Fibroblast of lung (primary cell): ENCODE data around the gene HUNK. TPM values are rescaled to one million over a fixed set of nuclear protein-coding genes. Genes with fewer than 3 reads are reported as not detected.

Experiments used
- DNase-seq, 2 donors: peaks; one replicate each; pipeline versions ENCODE4 v3.0.0 to v3.0.0-alpha.2; 2010; ENCODE audit warnings: low read depth in 2 of 2
- H2AFZ ChIP-seq: 2 replicates; pipeline ENCODE4 v1.5.1; 2012; ENCODE audit warnings: low read length, control low read depth, inconsistent platforms
- H3K27ac ChIP-seq: 2 replicates; pipeline ENCODE4 v1.5.1; 2011; ENCODE audit warnings: low read length, control low read depth; ENCODE audit not compliant: insufficient read depth
- H3K27me3 ChIP-seq: 2 replicates; pipeline ENCODE4 v1.5.1; 2011; ENCODE audit warnings: mild to moderate bottlenecking, low read length; ENCODE audit not compliant: control insufficient read depth, insufficient read depth
- H3K36me3 ChIP-seq: 2 replicates; pipeline ENCODE4 v1.5.1; 2011; ENCODE audit warnings: low read length; ENCODE audit not compliant: control insufficient read depth, insufficient read depth
- H3K4me1 ChIP-seq: 2 replicates; pipeline ENCODE4 v1.5.1; 2011; ENCODE audit warnings: low read length; ENCODE audit not compliant: control insufficient read depth, insufficient read depth; ENCODE audit errors: extremely low read depth
- H3K4me2 ChIP-seq: 2 replicates; pipeline ENCODE4 v1.5.1; 2011; ENCODE audit warnings: low read length, control low read depth; ENCODE audit not compliant: insufficient read depth; ENCODE audit errors: extremely low read depth
- H3K4me3 ChIP-seq, 4 experiments: fragments of 200-600 bp in 1 of 4; sonication (generic) in 1 of 4; replicated peaks in 1 of 4; 2 replicates each; pipeline ENCODE4 v1.5.1; 2011 to 2016; ENCODE audit warnings: low read length in 4 of 4, low read depth in 3 of 4, mild to moderate bottlenecking in 3 of 4, control low read depth in 2 of 4, inconsistent platforms in 1 of 4, mixed read lengths in 1 of 4; ENCODE audit not compliant: insufficient read depth in 1 of 4; ENCODE audit errors: control extremely low read depth in 1 of 4
- H3K79me2 ChIP-seq: 2 replicates; pipeline ENCODE4 v1.5.1; 2012; ENCODE audit warnings: mild to moderate bottlenecking, low read length, inconsistent platforms; ENCODE audit not compliant: control insufficient read depth, insufficient read depth
- H3K9ac ChIP-seq: 2 replicates; pipeline ENCODE4 v1.5.1; 2011; ENCODE audit warnings: mild to moderate bottlenecking, low read length, control low read depth; ENCODE audit not compliant: insufficient read depth
- H3K9me3 ChIP-seq: 2 replicates; pipeline ENCODE4 v1.5.1; 2012; ENCODE audit warnings: low read depth, low read length; ENCODE audit not compliant: control insufficient read depth, insufficient read depth
- H4K20me1 ChIP-seq: 2 replicates; pipeline ENCODE4 v1.5.1; 2011; ENCODE audit warnings: low read length; ENCODE audit not compliant: control insufficient read depth, insufficient read depth; ENCODE audit errors: extremely low read depth
- EZH2 ChIP-seq: IDR thresholded peaks from 2 replicates; pipeline ENCODE4 v1.5.1; 2012; ENCODE audit warnings: low read length, control low read depth, mild to moderate bottlenecking; ENCODE audit errors: missing control alignments
- polyA plus RNA-seq, 2 donors: library from polyadenylated mRNA; depleted of rRNA in 1 of 2; stranded (reverse) in 1 of 2; unstranded in 1 of 2; fragments of >200 nt; gene quantifications; 2 replicates each; pipeline ENCODE4 v1.2.1, GENCODE V29; 2011 to 2012; ENCODE audit warnings: missing spikeins in 1 of 2
- total RNA-seq: library from RNA; depleted of rRNA; stranded (reverse); fragments of >200 nt; gene quantifications from 2 replicates; pipeline ENCODE4 v1.2.1, GENCODE V29; 2014
- TF ChIP-seq, protein P1 (sequence below), 2 donors: IDR thresholded peaks in 1 of 2; conservative IDR thresholded peaks in 1 of 2; 1 replicate in 1 of 2; 2 replicates in 1 of 2; pipeline ENCODE4 v1.5.1; 2011 to 2012; ENCODE audit warnings: low read length in 2 of 2, control low read depth in 1 of 2, inconsistent platforms in 1 of 2, low read depth in 1 of 2, mild to moderate bottlenecking in 1 of 2

Gene HUNK
- total and polyA plus RNA-seq, 2 donors (not counting 1 experiment from before 2014, with no cell fraction given) = 0.09 to 0.33 TPM

DNA sequence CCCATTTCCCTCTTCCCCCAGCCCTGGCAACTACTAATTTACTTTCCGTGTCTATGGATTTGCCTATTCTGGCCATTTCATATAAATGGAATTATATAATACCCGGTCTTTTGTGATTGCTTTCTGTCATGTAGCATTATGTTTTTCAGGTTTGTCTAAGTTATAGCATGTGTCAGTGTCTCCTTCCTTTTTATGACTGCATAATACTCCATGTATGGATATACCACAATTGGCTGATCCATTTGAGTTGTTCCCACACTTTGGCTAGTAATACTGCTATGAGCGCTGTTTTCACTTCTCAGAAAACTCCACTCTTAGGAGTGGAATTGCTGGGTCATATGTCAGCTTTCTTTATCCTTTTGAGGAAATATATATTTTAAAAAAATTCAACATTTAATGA lies 53.7 kb downstream of the HUNK start:
- DNase-seq = no peak
- Histone ChIP-seq H3K4me2 (no peak overlapping the region), H2AFZ (no peak overlapping the region), H3K27ac (no peak overlapping the region), H3K27me3 (no peaks in the 10 kb centered on the region), H3K79me2 (no peaks in the 10 kb centered on the region), H3K36me3 (no peaks in the 10 kb centered on the region), H3K4me3 (no peak overlapping the region), H3K4me1 (no peaks in the 10 kb centered on the region), H3K9ac (no peak overlapping the region), H3K9me3 (no peaks in the 10 kb centered on the region), H4K20me1 (no peaks in the 10 kb centered on the region)
- TF ChIP-seq EZH2 = no peak
- TF ChIP-seq, protein P1, sequence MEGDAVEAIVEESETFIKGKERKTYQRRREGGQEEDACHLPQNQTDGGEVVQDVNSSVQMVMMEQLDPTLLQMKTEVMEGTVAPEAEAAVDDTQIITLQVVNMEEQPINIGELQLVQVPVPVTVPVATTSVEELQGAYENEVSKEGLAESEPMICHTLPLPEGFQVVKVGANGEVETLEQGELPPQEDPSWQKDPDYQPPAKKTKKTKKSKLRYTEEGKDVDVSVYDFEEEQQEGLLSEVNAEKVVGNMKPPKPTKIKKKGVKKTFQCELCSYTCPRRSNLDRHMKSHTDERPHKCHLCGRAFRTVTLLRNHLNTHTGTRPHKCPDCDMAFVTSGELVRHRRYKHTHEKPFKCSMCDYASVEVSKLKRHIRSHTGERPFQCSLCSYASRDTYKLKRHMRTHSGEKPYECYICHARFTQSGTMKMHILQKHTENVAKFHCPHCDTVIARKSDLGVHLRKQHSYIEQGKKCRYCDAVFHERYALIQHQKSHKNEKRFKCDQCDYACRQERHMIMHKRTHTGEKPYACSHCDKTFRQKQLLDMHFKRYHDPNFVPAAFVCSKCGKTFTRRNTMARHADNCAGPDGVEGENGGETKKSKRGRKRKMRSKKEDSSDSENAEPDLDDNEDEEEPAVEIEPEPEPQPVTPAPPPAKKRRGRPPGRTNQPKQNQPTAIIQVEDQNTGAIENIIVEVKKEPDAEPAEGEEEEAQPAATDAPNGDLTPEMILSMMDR (conservative IDR thresholded peaks at IDR 0.05 in 1 of 2, IDR thresholded peaks at IDR 0.05 in 1 of 2; ENCODE audit: low read depth in 1 of 2, low read length in 2 of 2) = no peak

DNA sequence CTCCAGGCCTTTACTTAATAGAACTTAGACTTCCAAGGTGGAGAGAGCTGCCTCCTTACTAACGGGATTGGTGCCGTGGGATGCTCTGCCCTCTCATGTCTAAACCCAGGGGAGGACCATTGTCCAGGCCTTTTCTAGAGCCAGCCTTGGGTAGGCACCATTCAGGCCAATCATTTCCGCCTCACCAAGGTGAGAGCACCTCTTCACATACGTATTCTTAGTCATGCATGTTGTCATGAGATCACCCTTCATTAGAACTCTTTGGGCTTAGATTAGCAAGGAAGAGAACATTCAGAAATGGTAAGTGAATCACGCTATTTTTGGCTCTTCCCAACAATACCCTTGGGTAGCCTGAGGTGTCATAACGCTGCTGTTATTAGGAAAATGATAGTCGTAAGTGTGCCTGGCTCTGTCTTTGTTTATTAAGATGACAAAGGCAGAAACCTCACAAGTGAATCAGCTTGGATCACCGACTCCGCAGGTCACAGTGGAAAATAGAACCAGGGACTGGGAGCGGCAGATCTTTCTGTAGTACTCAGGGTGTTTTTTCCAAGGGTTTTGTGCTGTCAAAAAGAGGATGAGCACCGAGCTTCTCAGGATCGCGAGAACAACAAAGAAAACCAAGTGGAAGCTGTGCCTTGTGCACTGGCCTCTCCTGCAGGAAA lies 55.0 kb downstream of the HUNK start:
- no peak overlapping the region for H3K9ac ChIP-seq
- no peak overlapping the region for H3K4me2 ChIP-seq
- H3K79me2 ChIP-seq = no peaks in the 10 kb centered on the region
- peak in 1 of 2 donors; percentile 27 for DNase-seq
- H3K9me3 ChIP-seq = no peaks in the 10 kb centered on the region
- no peaks in the 10 kb centered on the region for H3K27me3 ChIP-seq
- H3K4me1 ChIP-seq = no peaks in the 10 kb centered on the region
- no peaks in the 10 kb centered on the region for H3K36me3 ChIP-seq
- H3K27ac ChIP-seq = no peak overlapping the region
- H3K4me3 ChIP-seq = no peak overlapping the region
- TF ChIP-seq, protein P1 (conservative IDR thresholded peaks at IDR 0.05 in 1 of 2, IDR thresholded peaks at IDR 0.05 in 1 of 2; ENCODE audit: low read depth in 1 of 2, low read length in 2 of 2) = no peak
- no peak for TF ChIP-seq EZH2
- no peak overlapping the region for H2AFZ ChIP-seq
- no peaks in the 10 kb centered on the region for H4K20me1 ChIP-seq

DNA sequence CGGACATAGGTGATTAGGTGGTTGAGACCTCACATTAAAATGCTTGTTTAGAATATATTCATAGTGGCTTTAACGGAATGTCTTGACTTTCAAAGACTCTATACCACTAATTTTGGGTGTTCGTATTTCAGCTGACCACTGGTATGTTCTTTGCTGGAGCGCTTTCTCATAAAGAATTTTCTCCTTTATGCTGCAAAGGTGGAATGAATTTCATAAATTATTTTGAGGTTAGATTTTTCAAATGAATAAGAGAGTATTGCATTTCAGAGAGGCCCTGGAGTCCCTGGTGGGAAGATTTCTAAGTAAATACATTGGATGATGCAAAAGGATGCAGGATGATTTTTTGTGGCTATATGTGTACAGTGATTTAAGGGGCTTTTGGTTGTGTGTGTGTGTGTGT lies 55.8 kb downstream of the HUNK start:
- Histone ChIP-seq H3K36me3 (no peaks in the 10 kb centered on the region), H3K4me1 (no peaks in the 10 kb centered on the region), H2AFZ (no peak overlapping the region), H3K4me2 (no peak overlapping the region), H3K9ac (no peak overlapping the region), H3K4me3 (no peak overlapping the region), H3K27ac (no peak overlapping the region), H3K9me3 (no peaks in the 10 kb centered on the region), H4K20me1 (no peaks in the 10 kb centered on the region), H3K79me2 (no peaks in the 10 kb centered on the region), H3K27me3 (no peaks in the 10 kb centered on the region)
- TF ChIP-seq, protein P1 (conservative IDR thresholded peaks at IDR 0.05 in 1 of 2, IDR thresholded peaks at IDR 0.05 in 1 of 2; ENCODE audit: low read depth in 1 of 2, low read length in 2 of 2) = no peak
- no peak for TF ChIP-seq EZH2
- DNase-seq = no peak
